HS-5 (cell line): ENCODE measurements around the gene TMEM63A.
"Not testable (repeated sequence)": the region's sequence is repeated elsewhere in the genome, so short reads cannot be mapped to it uniquely, and the experiment has no call there.

Experiments used
- DNase-seq: peaks from one replicate; pipeline ENCODE4 v3.0.0-alpha.2; 2012; ENCODE audit warnings: low read depth

Gene TMEM63A

GRCh38 chr1:225820522-225821120, 61.6 kb downstream of the TMEM63A start:
- no peak for DNase-seq

GRCh38 chr1:225819346-225820192, 62.6 kb downstream of the TMEM63A start:
- no peak for DNase-seq

- no peak for DNase-seq
Observed at GRCh38 chr1:225818229-225818628, 64.0 kb downstream of the TMEM63A start.

GRCh38 chr1:225817611-225818061, 64.5 kb downstream of the TMEM63A start:
- DNase-seq: peak; percentile 68

- DNase-seq: no peak
Observed at GRCh38 chr1:225816643-225817538, 65.3 kb downstream of the TMEM63A start.

GRCh38 chr1:225815526-225816178, 66.5 kb downstream of the TMEM63A start:
- no peak for DNase-seq

- not testable (repeated sequence) for DNase-seq
Observed at GRCh38 chr1:225815090-225815489, 67.1 kb downstream of the TMEM63A start.

GRCh38 chr1:225814381-225814780, 67.8 kb downstream of the TMEM63A start:
- DNase-seq: no peak

GRCh38 chr1:225813214-225813964, 68.8 kb downstream of the TMEM63A start:
- DNase-seq: no peak

- DNase-seq: no peak
Observed at GRCh38 chr1:225812488-225813213, 69.5 kb downstream of the TMEM63A start.

GRCh38 chr1:225811622-225812487, 70.3 kb downstream of the TMEM63A start:
- no peak for DNase-seq

GRCh38 chr1:225810579-225811538, 71.3 kb downstream of the TMEM63A start:
- not testable (repeated sequence) for DNase-seq

GRCh38 chr1:225809842-225810578, 72.2 kb downstream of the TMEM63A start, which contains the start of gene EPHX1:
Gene EPHX1, plus strand, starts transcription at chr1:225810124. Its CDS starts 18,606 bp downstream, at chr1:225828730.
- peak; percentile 67 for DNase-seq

GRCh38 chr1:225808136-225808535, 74.0 kb downstream of the TMEM63A start:
- no peak for DNase-seq

GRCh38 chr1:225806736-225807135, 75.4 kb downstream of the TMEM63A start:
- not testable (repeated sequence) for DNase-seq

GRCh38 chr1:225806249-225806648, 75.9 kb downstream of the TMEM63A start:
- no peak for DNase-seq

- not testable (repeated sequence) for DNase-seq
Observed at GRCh38 chr1:225801146-225801545, 81.0 kb downstream of the TMEM63A start.
